ENCODE measurements around the gene HLX.

DNA sequence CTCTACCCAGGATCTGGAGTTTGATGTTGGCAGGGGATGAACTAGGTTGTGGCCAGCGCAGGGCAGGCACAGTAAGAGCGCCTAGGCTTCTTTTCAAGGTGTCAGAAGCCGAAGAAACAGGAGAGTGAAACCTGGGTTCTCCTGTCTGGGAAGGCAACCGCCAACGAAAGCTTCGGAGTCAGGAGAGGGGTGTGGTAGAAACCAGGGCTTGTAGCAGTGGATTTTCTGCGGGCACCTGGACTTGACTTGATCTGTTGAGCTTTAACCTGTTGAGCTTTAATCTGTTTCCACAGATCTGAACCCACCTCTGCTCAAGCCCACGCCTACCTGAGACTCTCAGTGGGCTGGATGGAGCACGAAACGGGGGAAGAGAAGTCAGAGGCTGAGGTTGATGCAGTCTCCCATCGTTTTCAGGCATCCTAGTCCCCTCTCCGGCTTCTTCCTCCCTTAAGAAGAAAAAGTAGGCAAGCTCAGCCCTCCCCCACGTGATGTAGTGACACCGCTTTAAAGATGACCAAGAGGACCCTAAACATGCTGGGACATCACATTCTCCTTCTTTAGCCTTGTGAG is 9.3 kb downstream of the HLX start:
- TF ChIP-seq, protein P1, sequence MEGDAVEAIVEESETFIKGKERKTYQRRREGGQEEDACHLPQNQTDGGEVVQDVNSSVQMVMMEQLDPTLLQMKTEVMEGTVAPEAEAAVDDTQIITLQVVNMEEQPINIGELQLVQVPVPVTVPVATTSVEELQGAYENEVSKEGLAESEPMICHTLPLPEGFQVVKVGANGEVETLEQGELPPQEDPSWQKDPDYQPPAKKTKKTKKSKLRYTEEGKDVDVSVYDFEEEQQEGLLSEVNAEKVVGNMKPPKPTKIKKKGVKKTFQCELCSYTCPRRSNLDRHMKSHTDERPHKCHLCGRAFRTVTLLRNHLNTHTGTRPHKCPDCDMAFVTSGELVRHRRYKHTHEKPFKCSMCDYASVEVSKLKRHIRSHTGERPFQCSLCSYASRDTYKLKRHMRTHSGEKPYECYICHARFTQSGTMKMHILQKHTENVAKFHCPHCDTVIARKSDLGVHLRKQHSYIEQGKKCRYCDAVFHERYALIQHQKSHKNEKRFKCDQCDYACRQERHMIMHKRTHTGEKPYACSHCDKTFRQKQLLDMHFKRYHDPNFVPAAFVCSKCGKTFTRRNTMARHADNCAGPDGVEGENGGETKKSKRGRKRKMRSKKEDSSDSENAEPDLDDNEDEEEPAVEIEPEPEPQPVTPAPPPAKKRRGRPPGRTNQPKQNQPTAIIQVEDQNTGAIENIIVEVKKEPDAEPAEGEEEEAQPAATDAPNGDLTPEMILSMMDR (IDR thresholded peaks at IDR 0.05), result no peak
- no peak for TF ChIP-seq POLR2A (IDR thresholded peaks at IDR 0.05)

Data from right lobe of liver (tissue), 4 donors.